HEK293 (cell line): ENCODE measurements around the gene VPS11.

Experiments used
- GLIS2 ChIP-seq: fragments of 450-650 bp; formaldehyde crosslinking; IDR thresholded peaks from 2 replicates; pipeline ENCODE4 v1.5.1; 2016; ENCODE audit warnings: missing biosample characterization, missing genetic modification characterization
- KLF7 ChIP-seq: fragments of 450-650 bp; formaldehyde crosslinking; IDR thresholded peaks from 2 replicates; pipeline ENCODE4 v1.5.1; 2016; ENCODE audit warnings: missing biosample characterization, missing genetic modification characterization, borderline replicate concordance
- KLF8 ChIP-seq: fragments of 450-650 bp; formaldehyde crosslinking; IDR thresholded peaks from 2 replicates; pipeline ENCODE4 v1.5.1; 2016; ENCODE audit warnings: missing biosample characterization, missing genetic modification characterization
- KLF9 ChIP-seq: fragments of 450-650 bp; formaldehyde crosslinking; IDR thresholded peaks from 2 replicates; pipeline ENCODE4 v1.5.1; 2016; ENCODE audit warnings: missing biosample characterization, missing genetic modification characterization, low read depth
- SCRT1 ChIP-seq: fragments of 450-650 bp; formaldehyde crosslinking; IDR thresholded peaks from 2 replicates; pipeline ENCODE4 v1.5.1; 2016; ENCODE audit warnings: missing biosample characterization, missing genetic modification characterization, borderline replicate concordance
- SETDB1 ChIP-seq: IDR thresholded peaks from one replicate; pipeline ENCODE4 v1.6.1; 2017; ENCODE audit warnings: mild to moderate bottlenecking, low read length, moderate library complexity, mixed read lengths; ENCODE audit not compliant: insufficient read length
- YY1 ChIP-seq: fragments of 450-650 bp; formaldehyde crosslinking; IDR thresholded peaks from 2 replicates; pipeline ENCODE4 v1.5.1; 2018; ENCODE audit warnings: missing biosample characterization, missing genetic modification characterization
- ZBTB17 ChIP-seq: fragments of 450-650 bp; formaldehyde crosslinking; IDR thresholded peaks from 2 replicates; pipeline ENCODE4 v1.5.1; 2016; ENCODE audit warnings: missing biosample characterization, missing genetic modification characterization
- ZEB2 ChIP-seq: fragments of 450-650 bp; formaldehyde crosslinking; IDR thresholded peaks from 2 replicates; pipeline ENCODE4 v1.5.1; 2016; ENCODE audit warnings: missing biosample characterization, missing genetic modification characterization
- ZNF121 ChIP-seq: fragments of 450-650 bp; formaldehyde crosslinking; IDR thresholded peaks from 2 replicates; pipeline ENCODE4 v1.5.1; 2016; ENCODE audit warnings: missing biosample characterization, missing genetic modification characterization
- ZNF175 ChIP-seq: fragments of 450-650 bp; formaldehyde crosslinking; IDR thresholded peaks from 2 replicates; pipeline ENCODE4 v1.5.1; 2016; ENCODE audit warnings: missing biosample characterization, missing genetic modification characterization
- ZNF184 ChIP-seq: fragments of 450-650 bp; IDR thresholded peaks from 2 replicates; pipeline ENCODE4 v1.5.1; 2018; ENCODE audit warnings: missing biosample characterization, mild to moderate bottlenecking, missing genetic modification characterization
- ZNF221 ChIP-seq: fragments of 450-650 bp; formaldehyde crosslinking; IDR thresholded peaks from 2 replicates; pipeline ENCODE4 v1.5.1; 2017; ENCODE audit warnings: missing biosample characterization, missing genetic modification characterization, borderline replicate concordance
- ZNF24 ChIP-seq: fragments of 450-650 bp; formaldehyde crosslinking; IDR thresholded peaks from 2 replicates; pipeline ENCODE4 v1.5.1; 2016; ENCODE audit warnings: missing biosample characterization, missing genetic modification characterization
- ZNF274 ChIP-seq, 2 experiments: fragments of 200-500 bp in 1 of 2; fragments of 450-650 bp in 1 of 2; sonication (Bioruptor generic) in 1 of 2; formaldehyde crosslinking in 1 of 2; IDR thresholded peaks; 2 replicates each; pipeline versions ENCODE4 v1.5.1 to v1.6.1; 2014 to 2016; ENCODE audit warnings: borderline replicate concordance in 1 of 2, inconsistent platforms in 1 of 2, low read length in 1 of 2, missing biosample characterization in 1 of 2, missing genetic modification characterization in 1 of 2
- ZNF292 ChIP-seq: fragments of 450-650 bp; formaldehyde crosslinking; IDR thresholded peaks from 2 replicates; pipeline ENCODE4 v1.5.1; 2016; ENCODE audit warnings: low read depth, missing biosample characterization, missing genetic modification characterization, borderline replicate concordance
- ZNF473 ChIP-seq: fragments of 450-650 bp; formaldehyde crosslinking; IDR thresholded peaks from 2 replicates; pipeline ENCODE4 v1.5.1; 2017; ENCODE audit warnings: missing biosample characterization, missing genetic modification characterization
- ZNF548 ChIP-seq: fragments of 450-650 bp; formaldehyde crosslinking; IDR thresholded peaks from 2 replicates; pipeline ENCODE4 v1.5.1; 2016; ENCODE audit warnings: missing biosample characterization, missing genetic modification characterization
- ZNF600 ChIP-seq: fragments of 450-650 bp; formaldehyde crosslinking; IDR thresholded peaks from 2 replicates; pipeline ENCODE4 v1.5.1; 2016; ENCODE audit warnings: missing biosample characterization, missing genetic modification characterization
- ZNF623 ChIP-seq: fragments of 450-650 bp; formaldehyde crosslinking; IDR thresholded peaks from 2 replicates; pipeline ENCODE4 v1.5.1; 2016; ENCODE audit warnings: missing biosample characterization, missing genetic modification characterization
- ZNF624 ChIP-seq: fragments of 450-650 bp; formaldehyde crosslinking; IDR thresholded peaks from 2 replicates; pipeline ENCODE4 v1.5.1; 2017; ENCODE audit warnings: missing biosample characterization, missing genetic modification characterization
- ZNF658 ChIP-seq: fragments of 450-650 bp; formaldehyde crosslinking; IDR thresholded peaks from 2 replicates; pipeline ENCODE4; 2016; ENCODE audit warnings: missing biosample characterization, missing genetic modification characterization
- ZNF707 ChIP-seq: fragments of 450-650 bp; formaldehyde crosslinking; IDR thresholded peaks from 2 replicates; pipeline ENCODE4 v1.5.1; 2016; ENCODE audit warnings: missing biosample characterization, missing genetic modification characterization
- ZNF792 ChIP-seq: fragments of 450-650 bp; formaldehyde crosslinking; IDR thresholded peaks from 2 replicates; pipeline ENCODE4 v1.5.1; 2016; ENCODE audit warnings: missing biosample characterization, missing genetic modification characterization
- ZXDB ChIP-seq: fragments of 450-650 bp; formaldehyde crosslinking; IDR thresholded peaks from 2 replicates; pipeline ENCODE4 v1.5.1; 2016; ENCODE audit warnings: missing biosample characterization, missing genetic modification characterization
- TF ChIP-seq, protein P1 (sequence below): fragments of 450-650 bp; formaldehyde crosslinking; IDR thresholded peaks from 2 replicates; pipeline ENCODE4 v1.5.1; 2016; ENCODE audit warnings: missing biosample characterization, missing genetic modification characterization, borderline replicate concordance
- TF ChIP-seq, protein P2 (sequence below): fragments of 450-650 bp; formaldehyde crosslinking; IDR thresholded peaks from 2 replicates; pipeline ENCODE4 v1.5.1; 2016; ENCODE audit warnings: missing biosample characterization, missing genetic modification characterization
- TF ChIP-seq, protein P3 (sequence below): fragments of 450-650 bp; formaldehyde crosslinking; IDR thresholded peaks from 2 replicates; pipeline ENCODE4 v1.5.1; 2016; ENCODE audit warnings: missing biosample characterization, missing genetic modification characterization
- TF ChIP-seq, protein P4 (sequence below): IDR thresholded peaks from 2 replicates; pipeline ENCODE4 v1.6.1; 2011; ENCODE audit warnings: mild to moderate bottlenecking, low read depth, low read length, borderline replicate concordance
- TF ChIP-seq, protein P5 (sequence below): fragments of 450-650 bp; formaldehyde crosslinking; IDR thresholded peaks from 2 replicates; pipeline ENCODE4 v1.5.1; 2016; ENCODE audit warnings: missing biosample characterization, missing genetic modification characterization

VPS11 gene

DNA sequence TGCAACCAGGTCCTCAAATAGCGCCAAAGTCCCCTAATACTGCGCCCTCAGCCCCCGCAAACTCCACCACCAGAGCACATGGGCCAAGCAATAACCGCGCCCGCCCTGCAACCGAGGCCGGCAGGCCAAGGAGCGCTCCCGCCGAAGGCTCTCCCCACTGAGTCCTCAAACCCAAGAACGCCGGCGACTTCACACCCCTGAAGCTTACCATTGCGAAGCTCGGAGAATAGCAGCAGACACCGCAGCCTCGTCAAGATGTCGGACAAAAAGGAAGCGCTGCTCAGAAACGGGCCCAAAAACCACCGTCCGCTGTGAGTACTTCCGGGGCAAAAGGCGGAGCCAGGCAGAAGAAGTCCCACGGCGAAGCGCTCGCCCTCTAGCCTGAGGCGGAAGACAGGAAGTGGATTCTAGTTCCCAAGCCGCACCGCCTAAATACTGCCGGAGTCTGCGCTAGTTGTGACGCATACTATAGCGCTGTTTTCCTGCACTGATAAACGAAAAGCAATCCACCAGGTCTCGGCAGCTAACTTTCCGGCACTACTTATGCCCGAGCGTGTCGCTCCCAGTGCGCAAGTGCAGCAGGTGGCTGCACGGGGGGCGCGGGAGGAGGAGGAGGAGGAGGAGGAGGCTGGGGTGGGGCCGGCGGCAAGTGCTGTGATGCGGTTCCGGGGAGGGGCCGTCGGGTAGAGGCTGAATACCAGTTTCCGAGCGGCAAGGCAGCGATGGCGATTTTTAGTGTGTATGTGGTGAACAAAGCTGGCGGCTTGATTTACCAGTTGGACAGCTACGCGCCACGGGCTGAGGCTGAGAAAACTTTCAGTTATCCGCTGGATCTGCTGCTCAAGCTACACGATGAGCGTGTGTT, 49.3 kb upstream of the VPS11 start, which contains the start of the genes RPS25 and TRAPPC4 (continued):
- peak; percentile 66; the same call in 1 of the 2 replicates for TF ChIP-seq YY1 (tag by site-specific recombination)
- TF ChIP-seq ZNF292 (tag by site-specific recombination), result no peak
- TF ChIP-seq, protein P1, sequence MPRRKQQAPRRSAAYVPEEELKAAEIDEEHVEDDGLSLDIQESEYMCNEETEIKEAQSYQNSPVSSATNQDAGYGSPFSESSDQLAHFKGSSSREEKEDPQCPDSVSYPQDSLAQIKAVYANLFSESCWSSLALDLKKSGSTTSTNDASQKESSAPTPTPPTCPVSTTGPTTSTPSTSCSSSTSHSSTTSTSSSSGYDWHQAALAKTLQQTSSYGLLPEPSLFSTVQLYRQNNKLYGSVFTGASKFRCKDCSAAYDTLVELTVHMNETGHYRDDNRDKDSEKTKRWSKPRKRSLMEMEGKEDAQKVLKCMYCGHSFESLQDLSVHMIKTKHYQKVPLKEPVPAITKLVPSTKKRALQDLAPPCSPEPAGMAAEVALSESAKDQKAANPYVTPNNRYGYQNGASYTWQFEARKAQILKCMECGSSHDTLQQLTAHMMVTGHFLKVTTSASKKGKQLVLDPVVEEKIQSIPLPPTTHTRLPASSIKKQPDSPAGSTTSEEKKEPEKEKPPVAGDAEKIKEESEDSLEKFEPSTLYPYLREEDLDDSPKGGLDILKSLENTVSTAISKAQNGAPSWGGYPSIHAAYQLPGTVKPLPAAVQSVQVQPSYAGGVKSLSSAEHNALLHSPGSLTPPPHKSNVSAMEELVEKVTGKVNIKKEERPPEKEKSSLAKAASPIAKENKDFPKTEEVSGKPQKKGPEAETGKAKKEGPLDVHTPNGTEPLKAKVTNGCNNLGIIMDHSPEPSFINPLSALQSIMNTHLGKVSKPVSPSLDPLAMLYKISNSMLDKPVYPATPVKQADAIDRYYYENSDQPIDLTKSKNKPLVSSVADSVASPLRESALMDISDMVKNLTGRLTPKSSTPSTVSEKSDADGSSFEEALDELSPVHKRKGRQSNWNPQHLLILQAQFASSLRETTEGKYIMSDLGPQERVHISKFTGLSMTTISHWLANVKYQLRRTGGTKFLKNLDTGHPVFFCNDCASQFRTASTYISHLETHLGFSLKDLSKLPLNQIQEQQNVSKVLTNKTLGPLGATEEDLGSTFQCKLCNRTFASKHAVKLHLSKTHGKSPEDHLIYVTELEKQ (tag by site-specific recombination), result no peak
- TF ChIP-seq ZBTB17 (tag by site-specific recombination), result peak; percentile 97
- TF ChIP-seq ZNF24, result no peak
- TF ChIP-seq ZNF623 (tag by site-specific recombination), result no peak
- TF ChIP-seq ZEB2 (tag by site-specific recombination), result peak; percentile 48
- no peak for TF ChIP-seq ZNF175 (tag by site-specific recombination)
- TF ChIP-seq, protein P2, sequence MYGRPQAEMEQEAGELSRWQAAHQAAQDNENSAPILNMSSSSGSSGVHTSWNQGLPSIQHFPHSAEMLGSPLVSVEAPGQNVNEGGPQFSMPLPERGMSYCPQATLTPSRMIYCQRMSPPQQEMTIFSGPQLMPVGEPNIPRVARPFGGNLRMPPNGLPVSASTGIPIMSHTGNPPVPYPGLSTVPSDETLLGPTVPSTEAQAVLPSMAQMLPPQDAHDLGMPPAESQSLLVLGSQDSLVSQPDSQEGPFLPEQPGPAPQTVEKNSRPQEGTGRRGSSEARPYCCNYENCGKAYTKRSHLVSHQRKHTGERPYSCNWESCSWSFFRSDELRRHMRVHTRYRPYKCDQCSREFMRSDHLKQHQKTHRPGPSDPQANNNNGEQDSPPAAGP, result peak; percentile 28
- no peak for TF ChIP-seq ZNF184 (tag by site-specific recombination)
- peak; percentile 54 for TF ChIP-seq KLF8 (tag by site-specific recombination)
- TF ChIP-seq ZNF658, result no peak
- peak; percentile 75; the same call in 1 of the 2 replicates for TF ChIP-seq ZXDB (tag by site-specific recombination)
- TF ChIP-seq ZNF274 (IDR thresholded peaks at IDR 0.05; ENCODE audit: low read length), result no peak
- no peak for TF ChIP-seq ZNF274 (tag by site-specific recombination; IDR thresholded peaks at IDR 0.05; ENCODE audit: borderline replicate concordance)
- TF ChIP-seq ZNF121 (tag by site-specific recombination), result peak; percentile 47; the same call in 1 of the 2 replicates
- TF ChIP-seq ZNF707 (tag by site-specific recombination), result no peak
- TF ChIP-seq ZNF600, result no peak
- no peak for TF ChIP-seq SETDB1
- peak; percentile 55; the same call in 1 of the 2 replicates for TF ChIP-seq ZNF548
- 0 out of 2 replicates have a peak, but pooled peaks have one; percentile 31 for TF ChIP-seq KLF7 (tag by site-specific recombination)
- TF ChIP-seq, protein P3, sequence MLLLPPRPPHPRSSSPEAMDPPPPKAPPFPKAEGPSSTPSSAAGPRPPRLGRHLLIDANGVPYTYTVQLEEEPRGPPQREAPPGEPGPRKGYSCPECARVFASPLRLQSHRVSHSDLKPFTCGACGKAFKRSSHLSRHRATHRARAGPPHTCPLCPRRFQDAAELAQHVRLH (tag by site-specific recombination), result peak; percentile 99
- TF ChIP-seq ZNF473 (tag by site-specific recombination), result no peak
- TF ChIP-seq, protein P4, sequence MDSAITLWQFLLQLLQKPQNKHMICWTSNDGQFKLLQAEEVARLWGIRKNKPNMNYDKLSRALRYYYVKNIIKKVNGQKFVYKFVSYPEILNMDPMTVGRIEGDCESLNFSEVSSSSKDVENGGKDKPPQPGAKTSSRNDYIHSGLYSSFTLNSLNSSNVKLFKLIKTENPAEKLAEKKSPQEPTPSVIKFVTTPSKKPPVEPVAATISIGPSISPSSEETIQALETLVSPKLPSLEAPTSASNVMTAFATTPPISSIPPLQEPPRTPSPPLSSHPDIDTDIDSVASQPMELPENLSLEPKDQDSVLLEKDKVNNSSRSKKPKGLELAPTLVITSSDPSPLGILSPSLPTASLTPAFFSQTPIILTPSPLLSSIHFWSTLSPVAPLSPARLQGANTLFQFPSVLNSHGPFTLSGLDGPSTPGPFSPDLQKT, result no peak
- no peak for TF ChIP-seq ZNF624
- peak; percentile 29; the same call in 1 of the 2 replicates for TF ChIP-seq KLF9 (tag by site-specific recombination)
- peak; percentile 97 for TF ChIP-seq SCRT1 (tag by site-specific recombination)
- no peak for TF ChIP-seq ZNF221 (tag by site-specific recombination)
- TF ChIP-seq GLIS2 (tag by site-specific recombination), result peak; percentile 56
- TF ChIP-seq, protein P5, sequence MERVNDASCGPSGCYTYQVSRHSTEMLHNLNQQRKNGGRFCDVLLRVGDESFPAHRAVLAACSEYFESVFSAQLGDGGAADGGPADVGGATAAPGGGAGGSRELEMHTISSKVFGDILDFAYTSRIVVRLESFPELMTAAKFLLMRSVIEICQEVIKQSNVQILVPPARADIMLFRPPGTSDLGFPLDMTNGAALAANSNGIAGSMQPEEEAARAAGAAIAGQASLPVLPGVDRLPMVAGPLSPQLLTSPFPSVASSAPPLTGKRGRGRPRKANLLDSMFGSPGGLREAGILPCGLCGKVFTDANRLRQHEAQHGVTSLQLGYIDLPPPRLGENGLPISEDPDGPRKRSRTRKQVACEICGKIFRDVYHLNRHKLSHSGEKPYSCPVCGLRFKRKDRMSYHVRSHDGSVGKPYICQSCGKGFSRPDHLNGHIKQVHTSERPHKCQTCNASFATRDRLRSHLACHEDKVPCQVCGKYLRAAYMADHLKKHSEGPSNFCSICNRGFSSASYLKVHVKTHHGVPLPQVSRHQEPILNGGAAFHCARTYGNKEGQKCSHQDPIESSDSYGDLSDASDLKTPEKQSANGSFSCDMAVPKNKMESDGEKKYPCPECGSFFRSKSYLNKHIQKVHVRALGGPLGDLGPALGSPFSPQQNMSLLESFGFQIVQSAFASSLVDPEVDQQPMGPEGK, result peak; percentile 81
- TF ChIP-seq ZNF792, result 0 out of 2 replicates have a peak, but pooled peaks have one; percentile 32
